Neural progenitor cell (in vitro differentiated cells): ENCODE data around the gene CNTNAP2. TPM values are rescaled to one million over a fixed set of nuclear protein-coding genes. Genes with fewer than 3 reads are reported as not detected.

Experiments used
- DNase-seq: peaks from one replicate; pipeline ENCODE4 v3.0.0-alpha.2; 2016; ENCODE audit warnings: low spot score
- H2AFZ ChIP-seq: fragments of 200-600 bp; sonication (generic); replicated peaks from 2 replicates; pipeline ENCODE4 v1.6.1; 2016; ENCODE audit warnings: antibody characterized with exemption
- H3F3A ChIP-seq: fragments of 200-600 bp; sonication (generic); 2 replicates; pipeline ENCODE4 v1.6.1; 2016; ENCODE audit warnings: antibody characterized with exemption, low read depth
- H3K27ac ChIP-seq: fragments of 200-600 bp; sonication (generic); 2 replicates; pipeline ENCODE4 v1.5.1; 2016; ENCODE audit warnings: mild to moderate bottlenecking
- H3K27me3 ChIP-seq: fragments of 200-600 bp; sonication (generic); 2 replicates; pipeline ENCODE4 v1.6.1; 2016; ENCODE audit warnings: mild to moderate bottlenecking, moderate library complexity
- H3K36me3 ChIP-seq: fragments of 200-600 bp; sonication (generic); 2 replicates; pipeline ENCODE4 v1.5.1; 2016
- H3K4me1 ChIP-seq: fragments of 200-600 bp; sonication (generic); 2 replicates; pipeline ENCODE4 v1.6.1; 2016; ENCODE audit warnings: mixed run types
- H3K4me2 ChIP-seq: fragments of 200-600 bp; sonication (generic); 2 replicates; pipeline ENCODE4 v1.6.1; 2016
- H3K4me3 ChIP-seq: fragments of 200-600 bp; sonication (generic); 2 replicates; pipeline ENCODE4 v1.5.1; 2016
- H3K79me2 ChIP-seq: fragments of 200-600 bp; sonication (generic); 2 replicates; pipeline ENCODE4 v1.6.1; 2016; ENCODE audit warnings: low read depth
- H3K9ac ChIP-seq: fragments of 200-600 bp; sonication (generic); 2 replicates; pipeline ENCODE4 v1.6.1; 2016
- H3K9me3 ChIP-seq: fragments of 200-600 bp; sonication (generic); 2 replicates; pipeline ENCODE4 v1.5.1; 2016; ENCODE audit warnings: low read depth
- H4K20me1 ChIP-seq: fragments of 200-600 bp; sonication (generic); 2 replicates; pipeline ENCODE4 v1.6.1; 2016; ENCODE audit warnings: low read depth
- H3K27ac Mint-ChIP-seq: 3 replicates; pipeline ENCODE4 v1.8.0; 2021; ENCODE audit warnings: mixed read lengths
- H3K27me3 Mint-ChIP-seq: 2 replicates; pipeline ENCODE4 v1.8.0; 2022; ENCODE audit warnings: low read depth, mild to moderate bottlenecking, inconsistent platforms, moderate library complexity, mixed read lengths; ENCODE audit not compliant: insufficient read depth
- H3K36me3 Mint-ChIP-seq: 3 replicates; pipeline ENCODE4 v1.8.0; 2021; ENCODE audit warnings: mixed read lengths
- H3K4me1 Mint-ChIP-seq: 3 replicates; pipeline ENCODE4 v1.8.0; 2021; ENCODE audit warnings: mixed read lengths
- H3K4me3 Mint-ChIP-seq: 3 replicates; pipeline ENCODE4 v1.8.0; 2021; ENCODE audit warnings: mild to moderate bottlenecking, moderate library complexity, mixed read lengths
- H3K9me3 Mint-ChIP-seq: 3 replicates; pipeline ENCODE4 v1.8.0; 2020; ENCODE audit warnings: mixed read lengths
- CTCF ChIP-seq: fragments of 200-600 bp; sonication (generic); IDR thresholded peaks from 2 replicates; pipeline ENCODE4 v1.5.1; 2017; ENCODE audit warnings: antibody characterized with exemption, mild to moderate bottlenecking
- EZH2 ChIP-seq: fragments of 200-600 bp; sonication (generic); IDR thresholded peaks from 2 replicates; pipeline ENCODE4 v1.6.1; 2017; ENCODE audit warnings: antibody characterized with exemption, mild to moderate bottlenecking, moderate library complexity
- EZH2phosphoT487 ChIP-seq: fragments of 200-600 bp; sonication (generic); IDR thresholded peaks from 2 replicates; pipeline ENCODE4 v1.6.1; 2017; ENCODE audit warnings: antibody characterized with exemption
- total RNA-seq: library from RNA; depleted of rRNA; stranded (reverse); fragments of >200 nt; gene quantifications from 2 replicates; pipeline ENCODE4 v1.2.3, GENCODE V29; 2015; ENCODE audit warnings: low replicate concordance

Gene CNTNAP2
- total RNA-seq, 1 donor from 2014 or later, result 126 TPM

GRCh38 chr7:148385009-148385682 is 2268.5 kb downstream of the CNTNAP2 start:
- Mint-ChIP-seq H3K27me3 (no peaks in the 10 kb centered on the region), H3K4me3 (peak overlapping the region; percentile 0), H3K4me1 (peaks cover 28% of the 10 kb centered on the region), H3K27ac (peak overlapping the region; percentile 42), H3K36me3 (peaks cover 78% of the 10 kb centered on the region), H3K9me3 (peaks cover 37% of the 10 kb centered on the region)
- Histone ChIP-seq H3K9ac (no peak overlapping the region), H4K20me1 (peaks cover 34% of the 10 kb centered on the region), H3K27me3 (no peaks in the 10 kb centered on the region), H3K79me2 (peaks cover 93% of the 10 kb centered on the region), H3K27ac (peak overlapping the region; percentile 31), H2AFZ (no peak overlapping the region), H3F3A (peaks cover 27% of the 10 kb centered on the region), H3K4me2 (peak overlapping the region; percentile 27), H3K36me3 (peaks cover 18% of the 10 kb centered on the region), H3K4me3 (no peak overlapping the region), H3K4me1 (peaks cover 21% of the 10 kb centered on the region), H3K9me3 (no peaks in the 10 kb centered on the region)
- TF ChIP-seq CTCF (no peak), EZH2 (no peak), EZH2phosphoT487 (no peak)
- peak; percentile 52 for DNase-seq

- peaks cover 20% of the 10 kb centered on the region for H3F3A ChIP-seq
- no peak overlapping the region for H3K9ac ChIP-seq
- no peak for DNase-seq
- no peak for TF ChIP-seq EZH2phosphoT487
- no peak for TF ChIP-seq CTCF
- no peak for TF ChIP-seq EZH2
- Mint-ChIP-seq H3K27ac (no peak overlapping the region), H3K4me1 (peaks cover 13% of the 10 kb centered on the region), H3K4me3 (no peak overlapping the region), H3K9me3 (peaks cover 47% of the 10 kb centered on the region), H3K27me3 (peaks cover 2% of the 10 kb centered on the region), H3K36me3 (peaks cover 67% of the 10 kb centered on the region)
- no peak overlapping the region for H3K27ac ChIP-seq
- H3K36me3 ChIP-seq, result peaks cover 22% of the 10 kb centered on the region
- no peak overlapping the region for H3K4me2 ChIP-seq
- H3K4me1 ChIP-seq, result peaks cover 22% of the 10 kb centered on the region
- peaks cover 94% of the 10 kb centered on the region for H3K79me2 ChIP-seq
- no peaks in the 10 kb centered on the region for H3K9me3 ChIP-seq
- H3K27me3 ChIP-seq, result no peaks in the 10 kb centered on the region
- peaks cover 41% of the 10 kb centered on the region for H4K20me1 ChIP-seq
- H3K4me3 ChIP-seq, result no peak overlapping the region
- H2AFZ ChIP-seq, result no peak overlapping the region
These were observed 2273.8 kb downstream of the CNTNAP2 start for GRCh38 chr7:148390381-148390780.

GRCh38 chr7:148391591-148391990 is 2275.0 kb downstream of the CNTNAP2 start:
- Histone ChIP-seq H3K79me2 (peaks cover 95% of the 10 kb centered on the region), H2AFZ (no peak overlapping the region), H3F3A (peaks cover 22% of the 10 kb centered on the region), H3K36me3 (peaks cover 22% of the 10 kb centered on the region), H4K20me1 (peaks cover 53% of the 10 kb centered on the region), H3K4me3 (no peak overlapping the region), H3K4me2 (no peak overlapping the region), H3K27me3 (no peaks in the 10 kb centered on the region), H3K9ac (no peak overlapping the region), H3K9me3 (no peaks in the 10 kb centered on the region), H3K4me1 (peaks cover 34% of the 10 kb centered on the region), H3K27ac (peak overlapping the region; percentile 46)
- peaks cover 2% of the 10 kb centered on the region for H3K27me3 Mint-ChIP-seq
- H3K36me3 Mint-ChIP-seq, result peaks cover 65% of the 10 kb centered on the region
- no peak overlapping the region for H3K27ac Mint-ChIP-seq
- H3K9me3 Mint-ChIP-seq, result peaks cover 47% of the 10 kb centered on the region
- no peak for DNase-seq
- TF ChIP-seq CTCF, result no peak
- TF ChIP-seq EZH2phosphoT487, result no peak
- TF ChIP-seq EZH2, result no peak
- H3K4me1 Mint-ChIP-seq, result peaks cover 22% of the 10 kb centered on the region
- no peak overlapping the region for H3K4me3 Mint-ChIP-seq
